K562 (cell line): Measurements from ENCODE around the gene MAP3K4. TPM values are rescaled to one million over a fixed set of nuclear protein-coding genes. Genes with fewer than 3 reads are reported as not detected.

ENCODE experiments used
- ATAC-seq: fragments of 200-7000 bp; cut with Tn5 transposase; 3 replicates; pipeline ENCODE4 v1.9.1; 2020; ENCODE audit warnings: moderate library complexity
- BruUV-seq: library from RNA; stranded (reverse); fragments of 400-500 nt; replicated peaks from 2 replicates; lab custom pipeline; 2021; lab: Mats Ljungman, UMichigan
- CTCF ChIA-PET: fragments of 300-600 bp; formaldehyde crosslinking; extraction: SDS; loops from one replicate; lab custom pipeline; 2021; ENCODE audit warnings: low intra/inter-chr PET ratio; lab: Yijun Ruan, JAX
- POLR2A ChIA-PET: fragments of 300-600, 350-650 bp; sonication (Branson Sonifier 250); formaldehyde crosslinking; extraction: SDS; loops from one replicate; lab custom pipeline; 2021; ENCODE audit warnings: antibody characterized with exemption, inconsistent platforms; lab: Yijun Ruan, JAX
- DNase-seq, 4 experiments: peaks; one replicate each; pipeline versions ENCODE4 v3.0.0 to v3.0.0-alpha.2; 2011 to 2018; ENCODE audit warnings: low spot score in 3 of 4, mixed read lengths in 3 of 4; ENCODE audit errors: extremely low read depth in 1 of 4
- FAIRE-seq: peaks from 2 replicates; lab custom pipeline; 2011; peaks lifted over from hg19 to GRCh38; lab: Jason Lieb, UNC
- H2AFZ ChIP-seq: 2 replicates; pipeline ENCODE4 v1.6.0; 2011; ENCODE audit warnings: low read depth, low read length, control low read depth, inconsistent platforms
- H3K27ac ChIP-seq: fragments of 200-600 bp; 3 replicates; pipeline ENCODE4 v1.8.0; 2011; ENCODE audit warnings: low read depth, mild to moderate bottlenecking, control low read depth, inconsistent platforms, low read length, moderate library complexity, mixed read lengths; ENCODE audit errors: extremely low read depth
- H3K27me3 ChIP-seq, 2 experiments: fragments of 300-600 bp in 1 of 2; 2 replicates in 1 of 2; 3 replicates in 1 of 2; pipeline versions ENCODE4 v1.6.0 to v1.8.0; 2011; ENCODE audit warnings: inconsistent platforms in 2 of 2, low read length in 2 of 2, mild to moderate bottlenecking in 1 of 2, mixed read lengths in 1 of 2, moderate library complexity in 1 of 2; ENCODE audit not compliant: control insufficient read depth in 2 of 2, insufficient read depth in 2 of 2
- H3K36me3 ChIP-seq: fragments of 300-600 bp; 3 replicates; pipeline ENCODE4 v1.8.0; 2011; ENCODE audit warnings: mild to moderate bottlenecking, low read length, inconsistent platforms; ENCODE audit not compliant: control insufficient read depth, insufficient read depth
- H3K4me1 ChIP-seq, 2 experiments: fragments of 200-600 bp in 1 of 2; replicated peaks in 1 of 2; 2 replicates in 1 of 2; 3 replicates in 1 of 2; pipeline versions ENCODE4 v1.5.1 to v1.8.0; 2011; ENCODE audit warnings: inconsistent platforms in 2 of 2, low read length in 2 of 2, mild to moderate bottlenecking in 1 of 2, mixed read lengths in 1 of 2, moderate library complexity in 1 of 2; ENCODE audit not compliant: control insufficient read depth in 2 of 2, insufficient read depth in 2 of 2
- H3K4me2 ChIP-seq: 2 replicates; pipeline ENCODE4 v1.6.1; 2011; ENCODE audit warnings: low read length, control low read depth, inconsistent platforms, mixed read lengths; ENCODE audit not compliant: insufficient read depth
- H3K4me3 ChIP-seq: fragments of 200-600 bp; sonication (generic), shearing (Covaris generic); 2 replicates; pipeline ENCODE4 v1.5.1; 2016; ENCODE audit warnings: control low read depth, inconsistent platforms
- H3K79me2 ChIP-seq: fragments of 200-600 bp; 3 replicates; pipeline ENCODE4 v1.8.0; 2011; ENCODE audit warnings: low read length, inconsistent platforms; ENCODE audit not compliant: control insufficient read depth, insufficient read depth
- H3K9ac ChIP-seq, 2 experiments: 2 replicates each; pipeline versions ENCODE4 v1.6.0 to v1.6.1; 2011; ENCODE audit warnings: low read depth in 2 of 2, low read length in 2 of 2, control low read depth in 1 of 2, inconsistent platforms in 1 of 2, mild to moderate bottlenecking in 1 of 2, mixed read lengths in 1 of 2; ENCODE audit not compliant: insufficient read depth in 1 of 2
- H3K9me1 ChIP-seq: one replicate; pipeline ENCODE4 v1.6.0; 2011; ENCODE audit warnings: inconsistent platforms, mild to moderate bottlenecking, low read length, moderate library complexity; ENCODE audit not compliant: control insufficient read depth, insufficient read depth
- H3K9me3 ChIP-seq: replicated peaks from 2 replicates; pipeline ENCODE4 v1.5.1; 2011; ENCODE audit warnings: low read depth, low read length, inconsistent platforms; ENCODE audit not compliant: control insufficient read depth, insufficient read depth
- H4K20me1 ChIP-seq: replicated peaks from 2 replicates; pipeline ENCODE4 v1.6.1; 2011; ENCODE audit warnings: low read length, inconsistent platforms, mixed read lengths; ENCODE audit not compliant: control insufficient read depth, insufficient read depth
- ELF2 ChIP-seq: fragments of 250-450 bp; sonication (Bioruptor Pico); IDR thresholded peaks from 2 replicates; pipeline ENCODE4 v1.5.0; 2021; ENCODE audit warnings: mild to moderate bottlenecking
- KAT8 ChIP-seq: fragments of 450-650 bp; IDR thresholded peaks from 2 replicates; pipeline ENCODE4 v1.6.1; 2016; ENCODE audit warnings: low read depth, mild to moderate bottlenecking
- KLF1 ChIP-seq: fragments of 450-650 bp; IDR thresholded peaks from 2 replicates; pipeline ENCODE4 v1.6.1; 2016; ENCODE audit warnings: missing genetic modification characterization, missing compliant biosample characterization
- KLF10 ChIP-seq: fragments of 250-450 bp; sonication (Bioruptor Pico); IDR thresholded peaks from 2 replicates; pipeline ENCODE4 v1.6.1; 2021; ENCODE audit warnings: matching md5 sums
- NFRKB ChIP-seq: fragments of 450-650 bp; IDR thresholded peaks from 2 replicates; pipeline ENCODE4 v1.6.1; 2016; ENCODE audit warnings: low read depth
- PML ChIP-seq: IDR thresholded peaks from 2 replicates; pipeline ENCODE4 v1.6.1; 2012; ENCODE audit warnings: low read length, inconsistent platforms
- RBM39 ChIP-seq: fragments of 200-400 bp; formaldehyde crosslinking; optimal IDR thresholded peaks from 2 replicates; pipeline ENCODE3; 2018; ENCODE audit warnings: low read depth, low read length
- SP1 ChIP-seq: sonication (generic); formaldehyde crosslinking; IDR thresholded peaks from 2 replicates; pipeline ENCODE4 v1.8.1; 2022; ENCODE audit warnings: mild to moderate bottlenecking, missing genetic modification reagents
- TAL1 ChIP-seq: fragments of 450-650 bp; IDR thresholded peaks from 2 replicates; pipeline ENCODE4 v1.6.1; 2016; ENCODE audit warnings: mild to moderate bottlenecking
- ZFX ChIP-seq: sonication (generic); formaldehyde crosslinking; IDR thresholded peaks from 2 replicates; pipeline ENCODE4 v1.8.0; 2022; ENCODE audit warnings: mild to moderate bottlenecking, missing genetic modification reagents, moderate library complexity
- ZNF76 ChIP-seq: fragments of 250-450 bp; sonication (Bioruptor Pico); IDR thresholded peaks from 2 replicates; pipeline ENCODE4 v1.4.0; 2020; ENCODE audit warnings: mild to moderate bottlenecking, moderate library complexity, borderline replicate concordance
- WGBS: fragments of 100-300 bp; shearing (Covaris generic); methylation state at CpG from one replicate; pipeline ENCODE4 v1.1.6; 2016; ENCODE audit warnings: low coverage, mixed read lengths; ENCODE audit not compliant: insufficient coverage; ENCODE audit errors: missing lambda C conversion rate; 5-methylcytosine and 5-hydroxymethylcytosine counted together
- in situ Hi-C: fragments of 300-500 bp; cut with MboI; formaldehyde crosslinking; loops from 4 replicates; pipeline ENCODE4 v1.15.0; 2018; ENCODE audit warnings: inconsistent platforms, mixed read lengths
- intact Hi-C: fragments of 100-400 bp; cut with micrococcal nuclease; formaldehyde crosslinking; loops from 2 replicates; pipeline ENCODE4 v1.14.2; 2022
- polyA plus RNA-seq, 8 experiments: library from polyadenylated mRNA; depleted of rRNA in 4 of 8; stranded (reverse) in 5 of 8; unstranded in 3 of 8; fragments of >200 nt; fragmentation: Nextera tagmentation in 2 of 8; fragmentation: Illumina TruSeq in 1 of 8; extraction: Ambion mirVana in 2 of 8; extraction: Trizol in 1 of 8; gene quantifications; 2 replicates each; pipeline versions ENCODE4 v1.2.1 to v1.2.3, GENCODE V29; 2011 to 2014; ENCODE audit warnings: inconsistent platforms in 1 of 8, missing spikeins in 1 of 8
- total RNA-seq, 7 experiments: library from RNA; depleted of rRNA in 6 of 7; stranded (reverse); fragments of >200 nt in 6 of 7; fragmentation: Illumina TruSeq in 2 of 7; extraction: Trizol in 2 of 7; gene quantifications; 2 replicates each; pipeline versions ENCODE4 v1.2.1 to v1.2.3, GENCODE V29; 2011 to 2021; ENCODE audit warnings: low replicate concordance in 1 of 7
- TF ChIP-seq, protein P1 (sequence below): fragments of 450-650 bp; IDR thresholded peaks from 2 replicates; pipeline ENCODE4 v1.6.1; 2016

Gene MAP3K4
- total and polyA plus RNA-seq, 9 of the 15 experiments (the other 6 are each of a cell fraction or from before 2014, with no cell fraction given), result 21.0 to 77.2 (median 48.9) TPM

DNA sequence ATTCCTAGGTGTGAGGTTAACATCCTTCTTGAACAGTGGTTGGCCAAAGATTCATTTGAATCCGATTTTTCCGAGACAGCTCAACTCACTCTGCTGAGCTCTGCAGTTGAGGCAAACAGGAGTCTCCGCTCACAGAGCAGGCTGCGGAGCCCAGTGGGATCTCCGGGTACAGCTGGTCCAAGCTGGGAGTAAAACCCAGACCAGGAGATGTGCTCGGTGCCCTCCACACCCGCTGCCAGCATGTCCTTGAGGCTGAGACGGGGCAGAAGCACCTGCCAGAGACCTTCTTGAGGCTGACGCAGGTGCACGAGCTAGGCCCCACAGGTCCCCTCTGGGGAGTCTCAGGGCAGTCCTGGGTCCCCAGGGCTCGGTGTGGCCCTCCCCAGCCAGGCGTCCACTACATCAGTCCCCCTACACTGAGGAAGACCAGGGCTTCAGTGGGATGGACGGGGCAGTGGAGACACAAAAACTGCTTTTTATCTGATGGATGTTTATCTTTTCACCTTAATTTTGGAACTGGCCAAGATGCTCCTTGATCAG is 163.3 kb downstream of the MAP3K4 start:
- intact Hi-C loops, result loop anchor here (5.0 kb wide), 3 partner anchors 112 to 423 kb away; no protein-coding TSS in a partner anchor
- H3K9me1 ChIP-seq, result no peaks in the 10 kb centered on the region
- H3K4me1 ChIP-seq, result peaks cover 12 to 40% of the 10 kb centered on the region in 2 experiments; a peak in 4 of 5 replicates
- no peak overlapping the region for H3K27ac ChIP-seq
- ATAC-seq, result no peak
- in situ Hi-C loops, result no loop called here
- no peak for FAIRE-seq
- CTCF ChIA-PET, result no interaction called here
- H3K27me3 ChIP-seq, result peaks cover 0 to 5% of the 10 kb centered on the region in 2 experiments; a peak in 1 of 5 replicates
- DNase-seq, result no peak
- no peaks in the 10 kb centered on the region; the same call in 2 of the 3 replicates for H3K36me3 ChIP-seq
- BruUV-seq, result no TSS peak
- WGBS, result 60% methylated on average over 13 of the region's 13 CpGs
- no peak overlapping the region for H2AFZ ChIP-seq
- POLR2A ChIA-PET, result interaction anchor here (0.6 to 1.0 kb wide), 2 partner anchors 52 to 120 kb away, joined by 4 read pairs; no protein-coding TSS in a partner anchor
- H3K79me2 ChIP-seq, result no peaks in the 10 kb centered on the region
- no peaks in the 10 kb centered on the region for H4K20me1 ChIP-seq
- peaks cover 3% of the 10 kb centered on the region; the same call in 1 of the 2 replicates for H3K9me3 ChIP-seq
- H3K9ac ChIP-seq, result no peak overlapping the region
- H3K4me2 ChIP-seq, result no peak overlapping the region
- no peak overlapping the region for H3K4me3 ChIP-seq
- TF ChIP-seq ZNF76, result no peak
- TF ChIP-seq PML, result no peak
- TF ChIP-seq KLF10 (CRISPR knock-in tag), result no peak
- TF ChIP-seq SP1 (CRISPR knock-in tag), result no peak
- TF ChIP-seq ELF2 (CRISPR knock-in tag), result no peak
- TF ChIP-seq, protein P1, sequence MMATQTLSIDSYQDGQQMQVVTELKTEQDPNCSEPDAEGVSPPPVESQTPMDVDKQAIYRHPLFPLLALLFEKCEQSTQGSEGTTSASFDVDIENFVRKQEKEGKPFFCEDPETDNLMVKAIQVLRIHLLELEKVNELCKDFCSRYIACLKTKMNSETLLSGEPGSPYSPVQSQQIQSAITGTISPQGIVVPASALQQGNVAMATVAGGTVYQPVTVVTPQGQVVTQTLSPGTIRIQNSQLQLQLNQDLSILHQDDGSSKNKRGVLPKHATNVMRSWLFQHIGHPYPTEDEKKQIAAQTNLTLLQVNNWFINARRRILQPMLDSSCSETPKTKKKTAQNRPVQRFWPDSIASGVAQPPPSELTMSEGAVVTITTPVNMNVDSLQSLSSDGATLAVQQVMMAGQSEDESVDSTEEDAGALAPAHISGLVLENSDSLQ, result no peak
- TF ChIP-seq KLF1 (tag), result no peak
- TF ChIP-seq RBM39, result no peak
- no peak for TF ChIP-seq TAL1
- TF ChIP-seq NFRKB, result no peak
- TF ChIP-seq ZFX (CRISPR knock-in tag), result no peak
- no peak for TF ChIP-seq KAT8
